ENCODE data around the gene PKNOX1. TPM values are rescaled to one million over a fixed set of nuclear protein-coding genes. Genes with fewer than 3 reads are reported as not detected.
"Not testable (repeated sequence)": the region's sequence is repeated elsewhere in the genome, so short reads cannot be mapped to it uniquely, and the experiment has no call there.

PKNOX1 gene
- total and polyA plus RNA-seq, 7 experiments from 2014 or later = 14.7 to 24.7 (median 19.4) TPM

- H3K4me3 ChIP-seq (ENCODE audit: low read length); POLR2A ChIA-PET; H3K27me3 ChIP-seq (ENCODE audit: control insufficient read depth in 2 of 2, insufficient read depth in 2 of 2, low read length in 2 of 2); DNase-seq; CTCF ChIA-PET; intact Hi-C loops (cut with micrococcal nuclease); H3K9me3 Mint-ChIP-seq; H3K9me3 ChIP-seq (ENCODE audit: control insufficient read depth in 2 of 3, low read length in 3 of 3); H3K36me3 ChIP-seq (ENCODE audit: control insufficient read depth in 2 of 3, insufficient read depth in 3 of 3, low read length in 3 of 3); H3K4me3 Mint-ChIP-seq; H3K4me1 ChIP-seq (ENCODE audit: control insufficient read depth in 2 of 2, insufficient read depth in 2 of 2, low read length in 2 of 2); H3K27ac ChIP-seq (ENCODE audit: low read depth, low read length); H3K36me3 Mint-ChIP-seq; H3K27me3 Mint-ChIP-seq; ATAC-seq: not testable (repeated sequence)
- peak overlapping the region in 4 of 9 donors; percentile 25 to 53 (median 30) for H3K27ac Mint-ChIP-seq
- H3K4me1 Mint-ChIP-seq = peaks cover 4 to 12% (median 6%) of the 10 kb centered on the region in 7 donors
Observed at GRCh38 chr21:43043291-43043690, 68.9 kb downstream of the PKNOX1 start.

GRCh38 chr21:43044547-43044946, 70.2 kb downstream of the PKNOX1 start:
- H3K27me3 Mint-ChIP-seq; ATAC-seq; H3K4me3 ChIP-seq (ENCODE audit: low read length); DNase-seq; H3K4me1 ChIP-seq (ENCODE audit: control insufficient read depth in 2 of 2, insufficient read depth in 2 of 2, low read length in 2 of 2); H3K36me3 Mint-ChIP-seq; H3K4me3 Mint-ChIP-seq; H3K9me3 Mint-ChIP-seq; H3K27ac Mint-ChIP-seq; H3K9me3 ChIP-seq (ENCODE audit: control insufficient read depth in 2 of 3, low read length in 3 of 3); H3K27ac ChIP-seq (ENCODE audit: low read depth, low read length); POLR2A ChIA-PET; H3K36me3 ChIP-seq (ENCODE audit: control insufficient read depth in 2 of 3, insufficient read depth in 3 of 3, low read length in 3 of 3); H3K27me3 ChIP-seq (ENCODE audit: control insufficient read depth in 2 of 2, insufficient read depth in 2 of 2, low read length in 2 of 2); CTCF ChIA-PET; intact Hi-C loops (cut with micrococcal nuclease): not testable (repeated sequence)
- peaks cover 4 to 12% (median 6%) of the 10 kb centered on the region in 7 donors for H3K4me1 Mint-ChIP-seq

DNA sequence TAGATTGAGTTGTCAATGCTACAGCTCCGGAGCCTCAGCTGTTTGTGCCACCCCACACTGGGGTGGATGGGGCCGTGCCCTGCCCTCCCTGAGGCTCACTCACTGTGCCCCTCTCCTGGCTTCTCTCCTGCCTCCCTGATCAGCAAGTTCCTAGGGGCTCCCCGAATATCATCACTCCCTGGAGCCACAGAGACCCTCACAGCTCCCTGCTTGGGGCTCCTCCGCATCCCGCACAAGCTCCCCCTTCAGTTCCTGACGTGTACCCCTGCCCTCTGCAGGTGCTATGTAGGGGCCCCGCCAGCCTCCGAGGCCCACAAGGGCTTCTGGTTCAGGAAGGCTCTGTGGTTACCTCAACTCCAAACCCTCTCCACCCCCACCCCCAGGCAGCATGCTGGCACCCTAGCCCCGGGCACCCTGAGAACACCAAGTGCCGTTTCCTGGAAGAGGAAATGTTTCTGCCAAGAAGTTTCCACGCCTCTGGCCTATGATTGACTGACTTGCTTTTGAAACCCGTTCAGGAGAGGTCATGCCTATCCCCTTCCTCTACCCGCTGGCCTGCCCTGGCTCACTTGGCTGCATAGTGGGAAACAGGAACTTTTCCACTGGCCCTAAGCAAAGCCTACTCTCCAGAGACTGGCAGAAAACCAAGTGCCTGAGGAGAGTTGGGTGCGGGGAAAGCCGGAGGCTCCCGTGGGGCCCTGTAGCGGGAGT, 71.0 kb downstream of the PKNOX1 start:
- H3K4me3 ChIP-seq (ENCODE audit: low read length); CTCF ChIA-PET; H3K36me3 Mint-ChIP-seq; H3K27me3 ChIP-seq (ENCODE audit: control insufficient read depth in 2 of 2, insufficient read depth in 2 of 2, low read length in 2 of 2); intact Hi-C loops (cut with micrococcal nuclease); H3K9me3 Mint-ChIP-seq; H3K27me3 Mint-ChIP-seq; H3K27ac ChIP-seq (ENCODE audit: low read depth, low read length); H3K36me3 ChIP-seq (ENCODE audit: control insufficient read depth in 2 of 3, insufficient read depth in 3 of 3, low read length in 3 of 3); H3K9me3 ChIP-seq (ENCODE audit: control insufficient read depth in 2 of 3, low read length in 3 of 3); H3K4me1 ChIP-seq (ENCODE audit: control insufficient read depth in 2 of 2, insufficient read depth in 2 of 2, low read length in 2 of 2); POLR2A ChIA-PET: not testable (repeated sequence)
- DNase-seq (peak in 6 of 9 donors; percentile 1 to 36 (median 21)), ATAC-seq (peak; percentile 69)
- Mint-ChIP-seq H3K4me1 (peaks cover 4 to 12% (median 6%) of the 10 kb centered on the region in 7 donors), H3K4me3 (peak overlapping the region in 8 of 10 donors; percentile 69 to 87 (median 82)), H3K27ac (peak overlapping the region; percentile 80 to 97 (median 90))

DNA sequence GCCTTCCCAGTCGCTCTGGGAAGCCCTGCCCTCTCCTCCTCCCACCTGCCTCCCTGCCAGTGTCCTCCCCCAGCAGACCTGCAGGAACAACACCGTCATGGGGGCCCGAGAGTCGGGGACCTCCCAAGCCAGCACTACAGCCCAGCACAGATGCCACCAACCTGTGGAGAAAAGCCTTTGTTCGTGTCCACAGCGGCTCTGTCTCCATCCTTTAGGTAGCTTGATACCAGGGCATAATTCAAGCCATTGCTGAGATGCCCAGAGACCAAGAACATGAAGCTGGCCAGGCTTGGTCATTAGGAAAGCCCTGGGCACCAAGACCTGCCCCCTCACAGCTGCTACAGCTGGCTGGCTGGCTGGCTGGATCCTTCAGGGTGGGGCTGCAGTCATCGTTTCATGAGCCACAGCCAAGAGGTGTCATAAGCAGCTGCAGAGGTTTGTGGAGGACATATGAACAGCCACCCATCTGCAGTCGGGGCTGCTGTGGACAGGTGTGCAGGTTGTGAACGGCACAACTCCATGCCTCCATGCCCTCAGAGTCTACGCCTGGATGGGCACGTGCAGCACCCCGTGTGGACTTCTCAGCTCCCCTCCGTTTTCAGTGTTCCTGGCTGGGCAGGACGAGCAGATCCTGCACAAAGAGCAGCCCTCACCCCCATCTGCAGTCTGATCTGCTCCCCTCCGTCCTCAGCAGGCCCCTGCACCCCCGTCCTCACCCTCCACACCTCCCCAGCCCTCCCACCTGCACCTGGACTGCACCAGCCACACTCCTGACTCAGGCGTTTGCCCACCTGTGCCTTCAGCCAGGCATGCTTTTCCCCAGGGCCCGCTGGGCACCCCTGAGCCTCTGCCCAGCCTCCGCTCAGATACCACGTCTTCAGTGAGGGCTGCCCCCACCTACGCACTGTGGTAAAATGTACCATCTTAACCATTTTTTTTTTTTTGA, 71.8 kb downstream of the PKNOX1 start:
- H3K9me3 ChIP-seq (ENCODE audit: control insufficient read depth in 2 of 3, low read length in 3 of 3); H3K9me3 Mint-ChIP-seq; POLR2A ChIA-PET; H3K4me3 ChIP-seq (ENCODE audit: low read length); H3K36me3 ChIP-seq (ENCODE audit: control insufficient read depth in 2 of 3, insufficient read depth in 3 of 3, low read length in 3 of 3); H3K4me1 ChIP-seq (ENCODE audit: control insufficient read depth in 2 of 2, insufficient read depth in 2 of 2, low read length in 2 of 2); H3K27ac ChIP-seq (ENCODE audit: low read depth, low read length); H3K36me3 Mint-ChIP-seq; H3K27me3 Mint-ChIP-seq; CTCF ChIA-PET; intact Hi-C loops (cut with micrococcal nuclease); H3K27me3 ChIP-seq (ENCODE audit: control insufficient read depth in 2 of 2, insufficient read depth in 2 of 2, low read length in 2 of 2): not testable (repeated sequence)
- peak overlapping the region in 6 of 9 donors; percentile 18 to 88 (median 76) for H3K27ac Mint-ChIP-seq
- peaks cover 4 to 12% (median 6%) of the 10 kb centered on the region in 7 donors for H3K4me1 Mint-ChIP-seq
- H3K4me3 Mint-ChIP-seq = peak overlapping the region in 7 of 10 donors; percentile 25 to 83 (median 73)
- peak; percentile 45 for ATAC-seq
- DNase-seq = peak in 1 of 9 donors; percentile 8

DNA sequence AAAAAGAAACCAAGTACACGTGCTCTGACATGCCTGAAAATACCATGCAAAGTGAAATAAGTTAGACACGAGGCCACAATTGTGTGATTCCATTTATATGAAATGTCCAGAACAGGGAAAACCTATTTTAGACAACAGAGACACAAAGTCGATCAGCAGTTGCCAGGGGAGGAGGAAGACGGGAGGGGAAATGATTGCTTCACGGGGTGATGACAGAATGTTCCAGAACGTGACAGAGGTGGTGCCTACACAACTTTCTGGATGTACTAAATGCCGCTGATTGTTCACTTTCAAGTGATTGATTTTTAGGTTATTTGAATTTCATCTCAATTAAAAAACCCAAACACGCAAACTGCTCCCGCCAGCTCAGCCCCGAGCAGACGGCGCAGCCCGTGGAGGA, 78.8 kb downstream of the PKNOX1 start:
- H3K4me1 Mint-ChIP-seq; ATAC-seq; H3K36me3 ChIP-seq (ENCODE audit: control insufficient read depth in 2 of 3, insufficient read depth in 3 of 3, low read length in 3 of 3); H3K4me3 ChIP-seq (ENCODE audit: low read length); H3K9me3 ChIP-seq (ENCODE audit: control insufficient read depth in 2 of 3, low read length in 3 of 3); H3K27me3 ChIP-seq (ENCODE audit: control insufficient read depth in 2 of 2, insufficient read depth in 2 of 2, low read length in 2 of 2); H3K4me3 Mint-ChIP-seq; H3K9me3 Mint-ChIP-seq; H3K27ac ChIP-seq (ENCODE audit: low read depth, low read length); H3K4me1 ChIP-seq (ENCODE audit: control insufficient read depth in 2 of 2, insufficient read depth in 2 of 2, low read length in 2 of 2); CTCF ChIA-PET; H3K36me3 Mint-ChIP-seq; H3K27me3 Mint-ChIP-seq; POLR2A ChIA-PET; intact Hi-C loops (cut with micrococcal nuclease); DNase-seq; H3K27ac Mint-ChIP-seq: not testable (repeated sequence)

DNA sequence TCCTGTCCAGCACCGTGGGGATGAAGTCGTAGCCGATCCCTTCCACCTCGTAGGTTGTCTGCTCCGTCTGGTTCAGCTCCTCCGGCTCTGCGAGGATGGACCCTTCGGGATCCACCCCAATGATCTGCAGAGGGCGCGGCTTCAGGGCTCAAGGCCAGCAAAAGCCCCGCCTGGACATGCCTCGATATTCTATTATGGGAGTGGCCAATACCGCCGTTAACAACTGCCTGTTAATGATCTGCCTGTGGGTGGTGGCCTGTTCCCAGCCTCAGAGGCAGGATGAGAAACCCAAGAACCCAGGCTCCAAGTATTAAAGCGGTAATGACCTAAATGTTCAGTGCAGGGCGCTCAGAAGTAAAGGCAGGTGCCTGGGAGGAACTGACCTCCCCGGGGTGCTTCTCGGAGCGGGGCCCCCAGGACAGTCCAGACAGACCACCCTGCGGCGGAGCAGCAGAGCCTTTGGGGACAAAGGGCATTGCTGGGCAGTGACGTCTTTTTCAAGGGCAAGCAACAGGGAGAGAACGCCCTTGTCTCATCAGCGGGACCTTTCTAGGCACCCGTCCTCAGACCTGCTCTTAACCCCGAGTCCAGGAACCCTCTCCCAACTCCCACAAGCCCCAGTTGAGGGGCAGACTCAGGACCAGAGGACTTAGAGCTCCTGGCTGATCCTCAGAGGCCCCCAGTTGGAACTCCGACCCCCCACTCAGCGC, 88.7 kb downstream of the PKNOX1 start:
- H3K4me1 Mint-ChIP-seq; H3K27me3 ChIP-seq (ENCODE audit: control insufficient read depth in 2 of 2, insufficient read depth in 2 of 2, low read length in 2 of 2); H3K9me3 ChIP-seq (ENCODE audit: control insufficient read depth in 2 of 3, low read length in 3 of 3); H3K4me3 ChIP-seq (ENCODE audit: low read length); CTCF ChIA-PET; POLR2A ChIA-PET; H3K27ac Mint-ChIP-seq; ATAC-seq; H3K9me3 Mint-ChIP-seq; H3K27me3 Mint-ChIP-seq; H3K36me3 ChIP-seq (ENCODE audit: control insufficient read depth in 2 of 3, insufficient read depth in 3 of 3, low read length in 3 of 3); H3K4me1 ChIP-seq (ENCODE audit: control insufficient read depth in 2 of 2, insufficient read depth in 2 of 2, low read length in 2 of 2); intact Hi-C loops (cut with micrococcal nuclease); H3K36me3 Mint-ChIP-seq; DNase-seq; H3K27ac ChIP-seq (ENCODE audit: low read depth, low read length); H3K4me3 Mint-ChIP-seq: not testable (repeated sequence)
